ENCODE results near the gene NEXN.

- no peak for TF ChIP-seq CTCF (IDR thresholded peaks at IDR 0.05; ENCODE audit: low read depth, low read length, missing input control)
- TF ChIP-seq RAD21 (IDR thresholded peaks at IDR 0.05): no peak
- TF ChIP-seq MAX (IDR thresholded peaks at IDR 0.05): no peak
- TF ChIP-seq, protein P1, sequence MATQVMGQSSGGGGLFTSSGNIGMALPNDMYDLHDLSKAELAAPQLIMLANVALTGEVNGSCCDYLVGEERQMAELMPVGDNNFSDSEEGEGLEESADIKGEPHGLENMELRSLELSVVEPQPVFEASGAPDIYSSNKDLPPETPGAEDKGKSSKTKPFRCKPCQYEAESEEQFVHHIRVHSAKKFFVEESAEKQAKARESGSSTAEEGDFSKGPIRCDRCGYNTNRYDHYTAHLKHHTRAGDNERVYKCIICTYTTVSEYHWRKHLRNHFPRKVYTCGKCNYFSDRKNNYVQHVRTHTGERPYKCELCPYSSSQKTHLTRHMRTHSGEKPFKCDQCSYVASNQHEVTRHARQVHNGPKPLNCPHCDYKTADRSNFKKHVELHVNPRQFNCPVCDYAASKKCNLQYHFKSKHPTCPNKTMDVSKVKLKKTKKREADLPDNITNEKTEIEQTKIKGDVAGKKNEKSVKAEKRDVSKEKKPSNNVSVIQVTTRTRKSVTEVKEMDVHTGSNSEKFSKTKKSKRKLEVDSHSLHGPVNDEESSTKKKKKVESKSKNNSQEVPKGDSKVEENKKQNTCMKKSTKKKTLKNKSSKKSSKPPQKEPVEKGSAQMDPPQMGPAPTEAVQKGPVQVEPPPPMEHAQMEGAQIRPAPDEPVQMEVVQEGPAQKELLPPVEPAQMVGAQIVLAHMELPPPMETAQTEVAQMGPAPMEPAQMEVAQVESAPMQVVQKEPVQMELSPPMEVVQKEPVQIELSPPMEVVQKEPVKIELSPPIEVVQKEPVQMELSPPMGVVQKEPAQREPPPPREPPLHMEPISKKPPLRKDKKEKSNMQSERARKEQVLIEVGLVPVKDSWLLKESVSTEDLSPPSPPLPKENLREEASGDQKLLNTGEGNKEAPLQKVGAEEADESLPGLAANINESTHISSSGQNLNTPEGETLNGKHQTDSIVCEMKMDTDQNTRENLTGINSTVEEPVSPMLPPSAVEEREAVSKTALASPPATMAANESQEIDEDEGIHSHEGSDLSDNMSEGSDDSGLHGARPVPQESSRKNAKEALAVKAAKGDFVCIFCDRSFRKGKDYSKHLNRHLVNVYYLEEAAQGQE (IDR thresholded peaks at IDR 0.05): no peak
- TF ChIP-seq TAF1 (conservative IDR thresholded peaks at IDR 0.05): no peak
- no peak for TF ChIP-seq YY1 (IDR thresholded peaks at IDR 0.05)
Measured at GRCh38 chr1:77925956-77926355, 37.5 kb downstream of the NEXN start.

All from liver (tissue), 3 donors.